MCF 10A (cell line): ENCODE results near the gene CD109. TPM values are rescaled to one million over a fixed set of nuclear protein-coding genes. Genes with fewer than 3 reads are reported as not detected.
"Not testable (repeated sequence)": the region's sequence is repeated elsewhere in the genome, so short reads cannot be mapped to it uniquely, and the experiment has no call there.

Experiments
- BruUV-seq: library from RNA; stranded (reverse); fragments of 400-500 nt; replicated peaks from 2 replicates; lab custom pipeline; 2021; lab: Mats Ljungman, UMichigan
- CTCF ChIA-PET: fragments of 300-600 bp; sonication (Branson Sonifier 250); formaldehyde crosslinking; extraction: SDS; loops from one replicate; lab custom pipeline; 2021; ENCODE audit warnings: antibody characterized with exemption, inconsistent platforms; lab: Yijun Ruan, JAX
- POLR2A ChIA-PET: fragments of 300-600, 350-650 bp; sonication (Branson Sonifier 250); formaldehyde crosslinking; extraction: SDS; loops from one replicate; lab custom pipeline; 2020; ENCODE audit warnings: antibody characterized with exemption, inconsistent platforms; lab: Yijun Ruan, JAX
- DNase-seq: peaks from one replicate; pipeline ENCODE4 v3.0.0-alpha.2; 2018; ENCODE audit not compliant: unreplicated experiment
- H3K27ac Mint-ChIP-seq: one replicate; pipeline ENCODE4 v1.8.0; 2022; ENCODE audit warnings: mild to moderate bottlenecking, low read depth, mixed read lengths; ENCODE audit not compliant: unreplicated experiment
- H3K27me3 Mint-ChIP-seq: one replicate; pipeline ENCODE4 v1.8.0; 2022; ENCODE audit warnings: mixed read lengths; ENCODE audit not compliant: insufficient read depth, unreplicated experiment
- H3K36me3 Mint-ChIP-seq: one replicate; pipeline ENCODE4 v1.8.0; 2022; ENCODE audit warnings: mild to moderate bottlenecking, moderate library complexity, mixed read lengths; ENCODE audit not compliant: insufficient read depth, unreplicated experiment
- H3K4me1 Mint-ChIP-seq: one replicate; pipeline ENCODE4 v1.8.0; 2022; ENCODE audit warnings: mixed read lengths; ENCODE audit not compliant: insufficient read depth, unreplicated experiment
- H3K4me3 Mint-ChIP-seq: one replicate; pipeline ENCODE4 v1.8.0; 2022; ENCODE audit warnings: mild to moderate bottlenecking, moderate library complexity, mixed read lengths; ENCODE audit not compliant: unreplicated experiment
- H3K9me3 Mint-ChIP-seq: one replicate; pipeline ENCODE4 v1.8.0; 2022; ENCODE audit warnings: mixed read lengths; ENCODE audit not compliant: unreplicated experiment
- intact Hi-C: fragments of 100-400 bp; cut with micrococcal nuclease; formaldehyde crosslinking; loops from 2 replicates; pipeline ENCODE4 v1.14.1; 2022
- total RNA-seq: library from RNA; stranded (reverse); gene quantifications from 2 replicates; pipeline ENCODE4 v1.2.3, GENCODE V29; 2022
- TF ChIP-seq, protein P1 (sequence below): fragments of 200-600 bp; IDR thresholded peaks from one replicate; pipeline ENCODE4 v1.8.0; 2022; ENCODE audit warnings: antibody characterized with exemption, mild to moderate bottlenecking; ENCODE audit not compliant: unreplicated experiment

Gene CD109
- total RNA-seq, 1 experiment from 2014 or later: 94.5 TPM

DNA sequence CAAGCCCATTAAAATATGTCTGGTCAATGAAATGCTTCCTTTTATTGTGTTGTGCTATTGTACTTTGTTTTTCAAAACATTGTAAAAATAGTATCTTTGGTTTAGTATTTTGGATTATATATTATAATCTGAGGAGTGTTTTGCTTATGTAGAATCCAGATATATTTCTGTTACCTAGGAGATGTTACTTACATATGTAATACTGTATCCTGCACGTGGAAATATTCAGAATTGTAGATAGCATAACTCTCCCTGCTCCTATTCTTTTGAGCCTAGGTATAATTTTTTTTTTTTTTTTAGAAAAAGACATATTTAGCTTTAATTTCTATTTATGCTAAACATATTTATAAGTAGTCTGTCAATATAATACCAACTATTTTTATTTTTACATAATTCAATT, 130.6 kb downstream of the CD109 start:
- POLR2A ChIA-PET: no interaction called here
- CTCF ChIA-PET: no interaction called here
- H3K4me1 Mint-ChIP-seq: no peaks in the 10 kb centered on the region
- no peak overlapping the region for H3K4me3 Mint-ChIP-seq
- H3K27ac Mint-ChIP-seq: no peak overlapping the region
- intact Hi-C loops: no loop called here
- TF ChIP-seq, protein P1, sequence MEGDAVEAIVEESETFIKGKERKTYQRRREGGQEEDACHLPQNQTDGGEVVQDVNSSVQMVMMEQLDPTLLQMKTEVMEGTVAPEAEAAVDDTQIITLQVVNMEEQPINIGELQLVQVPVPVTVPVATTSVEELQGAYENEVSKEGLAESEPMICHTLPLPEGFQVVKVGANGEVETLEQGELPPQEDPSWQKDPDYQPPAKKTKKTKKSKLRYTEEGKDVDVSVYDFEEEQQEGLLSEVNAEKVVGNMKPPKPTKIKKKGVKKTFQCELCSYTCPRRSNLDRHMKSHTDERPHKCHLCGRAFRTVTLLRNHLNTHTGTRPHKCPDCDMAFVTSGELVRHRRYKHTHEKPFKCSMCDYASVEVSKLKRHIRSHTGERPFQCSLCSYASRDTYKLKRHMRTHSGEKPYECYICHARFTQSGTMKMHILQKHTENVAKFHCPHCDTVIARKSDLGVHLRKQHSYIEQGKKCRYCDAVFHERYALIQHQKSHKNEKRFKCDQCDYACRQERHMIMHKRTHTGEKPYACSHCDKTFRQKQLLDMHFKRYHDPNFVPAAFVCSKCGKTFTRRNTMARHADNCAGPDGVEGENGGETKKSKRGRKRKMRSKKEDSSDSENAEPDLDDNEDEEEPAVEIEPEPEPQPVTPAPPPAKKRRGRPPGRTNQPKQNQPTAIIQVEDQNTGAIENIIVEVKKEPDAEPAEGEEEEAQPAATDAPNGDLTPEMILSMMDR: no peak
- BruUV-seq: no TSS peak
- H3K36me3 Mint-ChIP-seq: peaks cover 34% of the 10 kb centered on the region
- H3K27me3 Mint-ChIP-seq: no peaks in the 10 kb centered on the region
- H3K9me3 Mint-ChIP-seq: no peaks in the 10 kb centered on the region
- DNase-seq: no peak

DNA sequence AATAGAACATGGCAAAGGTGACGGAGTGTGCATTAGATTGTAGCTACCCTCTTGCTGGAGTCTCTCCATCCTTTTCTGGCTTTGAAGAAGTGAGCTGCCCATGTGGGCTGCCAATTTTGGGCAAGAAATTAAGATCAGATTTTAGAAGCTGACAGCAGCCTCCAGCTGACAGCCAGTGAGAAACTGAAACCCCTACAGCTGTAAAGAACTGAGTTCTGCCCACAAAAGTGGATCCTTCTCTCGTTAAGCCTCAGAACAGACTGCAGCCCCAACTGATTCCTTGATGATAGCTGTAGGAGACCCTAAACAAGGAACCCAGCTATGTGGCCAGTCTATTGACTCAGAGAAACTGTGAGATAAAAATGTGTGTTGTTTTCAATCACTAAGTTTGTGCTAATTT, 134.1 kb downstream of the CD109 start:
- CTCF ChIA-PET: interaction anchor here (0.6 to 1.7 kb wide), 5 partner anchors 140 to 1381 kb away, joined by 3 to 5 read pairs (median 4); no protein-coding TSS in a partner anchor
- POLR2A ChIA-PET: interaction anchor here (0.7 kb wide), 1 partner anchor 193 kb away, joined by 3 read pairs; no protein-coding TSS in a partner anchor

GRCh38 chr6:73832313-73832712, 136.3 kb downstream of the CD109 start:
- H3K36me3 Mint-ChIP-seq: peaks cover 19% of the 10 kb centered on the region
- no peaks in the 10 kb centered on the region for H3K4me1 Mint-ChIP-seq
- no peak overlapping the region for H3K4me3 Mint-ChIP-seq
- BruUV-seq: no TSS peak
- TF ChIP-seq, protein P1: no peak
- POLR2A ChIA-PET: no interaction called here
- no peak overlapping the region for H3K27ac Mint-ChIP-seq
- intact Hi-C loops: no loop called here
- no peaks in the 10 kb centered on the region for H3K27me3 Mint-ChIP-seq
- CTCF ChIA-PET: interaction anchor here (0.6 to 0.8 kb wide), 2 partner anchors 1371 to 1740 kb away, joined by 3 to 5 read pairs; no protein-coding TSS in a partner anchor
- H3K9me3 Mint-ChIP-seq: no peaks in the 10 kb centered on the region
- no peak for DNase-seq

More for the DNA sequence above, 134.1 kb downstream of the CD109 start:
- Mint-ChIP-seq H3K36me3 (peaks cover 31% of the 10 kb centered on the region), H3K27me3 (no peaks in the 10 kb centered on the region), H3K27ac (no peak overlapping the region), H3K9me3 (no peaks in the 10 kb centered on the region), H3K4me3 (no peak overlapping the region), H3K4me1 (no peaks in the 10 kb centered on the region)
- intact Hi-C loops: no loop called here
- no peak for DNase-seq
- BruUV-seq: no TSS peak
- TF ChIP-seq, protein P1: no peak

GRCh38 chr6:73844696-73845095, 148.7 kb downstream of the CD109 start:
- H3K9me3 Mint-ChIP-seq: peaks cover 24% of the 10 kb centered on the region
- BruUV-seq, H3K4me3 Mint-ChIP-seq, H3K4me1 Mint-ChIP-seq, DNase-seq, H3K27me3 Mint-ChIP-seq, H3K27ac Mint-ChIP-seq, POLR2A ChIA-PET, intact Hi-C loops: not testable (repeated sequence)
- CTCF ChIA-PET: interaction anchor here (0.6 kb wide), 1 partner anchor 1364 kb away, joined by 3 read pairs; no protein-coding TSS in a partner anchor
- H3K36me3 Mint-ChIP-seq: peaks cover 54% of the 10 kb centered on the region

DNA sequence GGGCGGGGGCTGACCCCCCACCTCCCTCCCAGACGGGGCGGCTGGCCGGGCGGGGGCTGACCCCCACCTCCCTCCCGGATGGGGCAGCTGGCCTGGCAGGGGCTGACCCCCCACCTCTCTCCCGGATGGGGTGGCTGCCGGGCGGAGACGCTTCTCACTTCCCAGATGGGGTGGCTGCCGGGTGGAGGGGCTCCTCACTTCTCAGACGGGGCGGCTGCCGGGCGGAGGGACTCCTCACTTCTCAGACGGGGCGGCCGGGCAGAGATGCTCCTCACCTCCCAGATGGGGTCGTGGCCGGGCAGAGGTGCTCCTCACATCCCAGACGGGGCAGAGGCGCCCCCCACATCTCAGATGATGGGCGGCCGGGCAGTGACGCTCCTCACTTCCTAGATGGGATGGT, 155.0 kb downstream of the CD109 start:
- DNase-seq, H3K27ac Mint-ChIP-seq, BruUV-seq, CTCF ChIA-PET, H3K9me3 Mint-ChIP-seq, H3K4me1 Mint-ChIP-seq, H3K4me3 Mint-ChIP-seq, intact Hi-C loops, POLR2A ChIA-PET, H3K27me3 Mint-ChIP-seq: not testable (repeated sequence)
- H3K36me3 Mint-ChIP-seq: peaks cover 29% of the 10 kb centered on the region
